Hepatocyte (in vitro differentiated cells): ENCODE data around the gene FAM83F. TPM values are rescaled to one million over a fixed set of nuclear protein-coding genes. Genes with fewer than 3 reads are reported as not detected.
"Not testable (repeated sequence)": the region's sequence is repeated elsewhere in the genome, so short reads cannot be mapped to it uniquely, and the experiment has no call there.

Experiments
- DNase-seq: peaks from one replicate; pipeline ENCODE4 v3.0.0-alpha.2; 2016; ENCODE audit warnings: low spot score
- H2AFZ ChIP-seq: fragments of 200-600 bp; sonication (generic); 2 replicates; pipeline ENCODE4 v1.6.0; 2016; ENCODE audit warnings: antibody characterized with exemption, mild to moderate bottlenecking
- H3K27ac ChIP-seq: fragments of 200-600 bp; sonication (generic); 2 replicates; pipeline ENCODE4 v1.5.1; 2016; ENCODE audit warnings: mild to moderate bottlenecking
- H3K27me3 ChIP-seq: fragments of 200-600 bp; sonication (generic); 2 replicates; pipeline ENCODE4 v1.6.1; 2016
- H3K36me3 ChIP-seq: fragments of 200-600 bp; sonication (generic); replicated peaks from 2 replicates; pipeline ENCODE4 v1.5.1; 2016; ENCODE audit warnings: low read depth; ENCODE audit not compliant: insufficient read depth
- H3K4me1 ChIP-seq: fragments of 200-600 bp; sonication (generic); 2 replicates; pipeline ENCODE4 v1.5.1; 2016; ENCODE audit warnings: mild to moderate bottlenecking, moderate library complexity; ENCODE audit not compliant: insufficient read depth
- H3K4me2 ChIP-seq: fragments of 200-600 bp; sonication (generic); 2 replicates; pipeline ENCODE4 v1.6.0; 2016
- H3K4me3 ChIP-seq: fragments of 200-600 bp; sonication (generic); 2 replicates; pipeline ENCODE4 v1.5.1; 2016; ENCODE audit warnings: mild to moderate bottlenecking
- H3K79me2 ChIP-seq: fragments of 200-600 bp; sonication (generic); 2 replicates; pipeline ENCODE4 v1.6.0; 2017; ENCODE audit warnings: mild to moderate bottlenecking
- H3K9me2 ChIP-seq: fragments of 200-600 bp; sonication (generic); replicated peaks from 2 replicates; pipeline ENCODE4 v1.6.0; 2017; ENCODE audit warnings: mild to moderate bottlenecking; ENCODE audit not compliant: insufficient read depth
- H3K9me3 ChIP-seq: fragments of 200-600 bp; sonication (generic); 2 replicates; pipeline ENCODE4 v1.5.1; 2016; ENCODE audit warnings: low read depth, mild to moderate bottlenecking
- H4K20me1 ChIP-seq: fragments of 200-600 bp; sonication (generic); 2 replicates; pipeline ENCODE4 v1.6.0; 2016; ENCODE audit warnings: mild to moderate bottlenecking; ENCODE audit not compliant: insufficient read depth, poor library complexity, severe bottlenecking
- CTCF ChIP-seq: fragments of 200-600 bp; sonication (generic); IDR thresholded peaks from 2 replicates; pipeline ENCODE4 v1.5.1; 2016; ENCODE audit warnings: antibody characterized with exemption, mild to moderate bottlenecking; ENCODE audit not compliant: poor library complexity
- EZH2 ChIP-seq: fragments of 200-600 bp; sonication (generic); IDR thresholded peaks from 2 replicates; pipeline ENCODE4 v1.6.1; 2016; ENCODE audit warnings: antibody characterized with exemption, mild to moderate bottlenecking, borderline replicate concordance
- EZH2phosphoT487 ChIP-seq: fragments of 200-600 bp; sonication (generic); IDR thresholded peaks from one replicate; pipeline ENCODE4 v1.6.1; 2018; ENCODE audit warnings: antibody characterized with exemption, mild to moderate bottlenecking, low read depth, moderate library complexity; ENCODE audit not compliant: unreplicated experiment, severe bottlenecking
- WGBS: methylation state at CpG from one replicate; pipeline ENCODE4 v1.1.6; 2016; ENCODE audit warnings: low lambda C conversion rate; ENCODE audit errors: missing lambda C conversion rate; 5-methylcytosine and 5-hydroxymethylcytosine counted together
- polyA plus RNA-seq: library from polyadenylated mRNA; unstranded; fragments of >200 nt; fragmentation: Nextera tagmentation; extraction: Ambion mirVana; gene quantifications from 2 replicates; pipeline ENCODE4 v1.2.1, GENCODE V29; 2016
- total RNA-seq: library from RNA; depleted of rRNA; stranded (reverse); fragments of >200 nt; gene quantifications from 2 replicates; pipeline ENCODE4 v1.2.3, GENCODE V29; 2014

FAM83F gene
- total and polyA plus RNA-seq, 2 experiments from 2014 or later = 10.8 to 12.8 TPM

GRCh38 chr22:40022536-40023240 lies 27.9 kb downstream of the FAM83F start:
- no peak for TF ChIP-seq EZH2
- no peak for TF ChIP-seq EZH2phosphoT487
- no peak for TF ChIP-seq CTCF
- Histone ChIP-seq H3K4me2 (no peak overlapping the region), H3K4me1 (peaks cover 4% of the 10 kb centered on the region), H3K79me2 (peaks cover 6% of the 10 kb centered on the region), H3K27ac (no peak overlapping the region), H4K20me1 (no peaks in the 10 kb centered on the region), H3K36me3 (no peaks in the 10 kb centered on the region), H3K9me2 (no peaks in the 10 kb centered on the region), H3K9me3 (no peaks in the 10 kb centered on the region), H3K4me3 (no peak overlapping the region), H3K27me3 (no peaks in the 10 kb centered on the region), H2AFZ (no peak overlapping the region)
- DNase-seq = no peak
- 90% methylated on average over 11 of the region's 11 CpGs for WGBS

GRCh38 chr22:40023341-40023841 lies 28.6 kb downstream of the FAM83F start:
- no peak for DNase-seq
- no peaks in the 10 kb centered on the region for H3K4me1 ChIP-seq
- no peak overlapping the region for H3K27ac ChIP-seq
- H2AFZ ChIP-seq = no peak overlapping the region
- H4K20me1 ChIP-seq = no peaks in the 10 kb centered on the region
- no peak overlapping the region for H3K4me3 ChIP-seq
- peaks cover 3% of the 10 kb centered on the region for H3K79me2 ChIP-seq
- WGBS = 88% methylated on average over 15 of the region's 16 CpGs
- H3K36me3 ChIP-seq = no peaks in the 10 kb centered on the region
- TF ChIP-seq EZH2phosphoT487 = no peak
- no peak for TF ChIP-seq EZH2
- no peak for TF ChIP-seq CTCF
- no peaks in the 10 kb centered on the region for H3K9me2 ChIP-seq
- no peaks in the 10 kb centered on the region for H3K9me3 ChIP-seq
- no peak overlapping the region for H3K4me2 ChIP-seq
- H3K27me3 ChIP-seq = no peaks in the 10 kb centered on the region

GRCh38 chr22:40024201-40025061 lies 29.7 kb downstream of the FAM83F start:
- no peaks in the 10 kb centered on the region for H3K36me3 ChIP-seq
- TF ChIP-seq CTCF = peak; percentile 95
- no peak for TF ChIP-seq EZH2phosphoT487
- 39% methylated on average over 15 of the region's 16 CpGs for WGBS
- H2AFZ ChIP-seq = no peak overlapping the region
- no peaks in the 10 kb centered on the region for H3K4me1 ChIP-seq
- H3K79me2 ChIP-seq = no peaks in the 10 kb centered on the region
- H4K20me1 ChIP-seq = no peaks in the 10 kb centered on the region
- H3K9me3 ChIP-seq = no peaks in the 10 kb centered on the region
- H3K9me2 ChIP-seq = no peaks in the 10 kb centered on the region
- no peak overlapping the region for H3K27ac ChIP-seq
- no peak overlapping the region for H3K4me3 ChIP-seq
- no peaks in the 10 kb centered on the region for H3K27me3 ChIP-seq
- peak; percentile 87 for DNase-seq
- no peak overlapping the region for H3K4me2 ChIP-seq

- H2AFZ ChIP-seq, H3K27me3 ChIP-seq: not testable (repeated sequence)
Observed at GRCh38 chr22:40025062-40025379, 30.3 kb downstream of the FAM83F start.

More at GRCh38 chr22:40025062-40025379, 30.3 kb downstream of the FAM83F start:
- not testable (repeated sequence) for H3K9me2 ChIP-seq, H3K79me2 ChIP-seq, H3K9me3 ChIP-seq, H3K27ac ChIP-seq, H3K36me3 ChIP-seq, H3K4me1 ChIP-seq, H3K4me3 ChIP-seq, H3K4me2 ChIP-seq, DNase-seq, H4K20me1 ChIP-seq
- WGBS = 55% methylated on average over 5 of the region's 5 CpGs
